ENCODE data around the gene MAMLD1.

DNA sequence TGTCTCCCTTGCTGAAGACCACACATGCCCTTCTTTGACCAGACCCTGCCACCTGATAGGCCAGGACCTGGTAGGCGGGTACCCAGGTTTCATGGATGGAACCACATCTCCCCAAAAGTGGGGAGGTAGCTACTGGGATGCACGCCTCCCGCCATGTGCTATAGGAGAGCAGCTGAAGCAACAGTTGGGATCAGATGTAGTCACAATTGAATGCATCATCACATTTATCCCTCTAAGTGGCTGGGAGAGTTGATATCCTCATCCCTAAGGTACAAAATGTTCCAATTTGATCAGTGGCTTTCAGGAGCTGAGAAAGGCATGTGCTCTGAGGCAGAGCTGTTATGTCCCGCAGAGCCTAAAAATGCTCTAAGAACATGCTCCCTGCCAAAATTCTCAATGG, 151.3 kb downstream of the MAMLD1 start:
- no peak for TF ChIP-seq POLR2A (conservative IDR thresholded peaks at IDR 0.05)
- no peak for TF ChIP-seq FIP1L1 (IDR thresholded peaks at IDR 0.05; ENCODE audit: low read depth, low read length, poor library complexity, severe bottlenecking)
- TF ChIP-seq, protein P1, sequence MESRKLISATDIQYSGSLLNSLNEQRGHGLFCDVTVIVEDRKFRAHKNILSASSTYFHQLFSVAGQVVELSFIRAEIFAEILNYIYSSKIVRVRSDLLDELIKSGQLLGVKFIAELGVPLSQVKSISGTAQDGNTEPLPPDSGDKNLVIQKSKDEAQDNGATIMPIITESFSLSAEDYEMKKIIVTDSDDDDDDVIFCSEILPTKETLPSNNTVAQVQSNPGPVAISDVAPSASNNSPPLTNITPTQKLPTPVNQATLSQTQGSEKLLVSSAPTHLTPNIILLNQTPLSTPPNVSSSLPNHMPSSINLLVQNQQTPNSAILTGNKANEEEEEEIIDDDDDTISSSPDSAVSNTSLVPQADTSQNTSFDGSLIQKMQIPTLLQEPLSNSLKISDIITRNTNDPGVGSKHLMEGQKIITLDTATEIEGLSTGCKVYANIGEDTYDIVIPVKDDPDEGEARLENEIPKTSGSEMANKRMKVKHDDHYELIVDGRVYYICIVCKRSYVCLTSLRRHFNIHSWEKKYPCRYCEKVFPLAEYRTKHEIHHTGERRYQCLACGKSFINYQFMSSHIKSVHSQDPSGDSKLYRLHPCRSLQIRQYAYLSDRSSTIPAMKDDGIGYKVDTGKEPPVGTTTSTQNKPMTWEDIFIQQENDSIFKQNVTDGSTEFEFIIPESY (CRISPR knock-in tag; IDR thresholded peaks at IDR 0.05), result no peak
- no peak for TF ChIP-seq NR2C2 (CRISPR knock-in tag; IDR thresholded peaks at IDR 0.05)
- no peak for TF ChIP-seq NR2C2 (tag; IDR thresholded peaks at IDR 0.05)
- TF ChIP-seq CTCF (IDR thresholded peaks at IDR 0.05 in 2 of 3, conservative IDR thresholded peaks at IDR 0.05 in 1 of 3; ENCODE audit: insufficient read depth in 2 of 3, low read depth in 1 of 3, low read length in 3 of 3), result no peak

Measured in K562 (cell line).